Right lobe of liver (tissue), 4 donors: ENCODE results near the gene FBXO2.

ENCODE experiments used
- POLR2A ChIP-seq: fragments of 450-650 bp; IDR thresholded peaks from one replicate; pipeline ENCODE4 v1.6.1; 2017; ENCODE audit warnings: antibody characterized with exemption, mild to moderate bottlenecking
- TF ChIP-seq, protein P1 (sequence below), 4 donors: fragments of 200-600 bp in 3 of 4; fragments of 450-650 bp in 1 of 4; IDR thresholded peaks; one replicate each; pipeline versions ENCODE4 v1.5.1 to v1.8.0; 2016 to 2022; ENCODE audit warnings: antibody characterized with exemption in 4 of 4, mild to moderate bottlenecking in 2 of 4
- donor health status: DM: no; HTN: no; CAD: no.
- donor health status: DM: no; HTN: no; CAD: no.
- donor health status: DM: no; HTN: yes; CAD: no.

DNA sequence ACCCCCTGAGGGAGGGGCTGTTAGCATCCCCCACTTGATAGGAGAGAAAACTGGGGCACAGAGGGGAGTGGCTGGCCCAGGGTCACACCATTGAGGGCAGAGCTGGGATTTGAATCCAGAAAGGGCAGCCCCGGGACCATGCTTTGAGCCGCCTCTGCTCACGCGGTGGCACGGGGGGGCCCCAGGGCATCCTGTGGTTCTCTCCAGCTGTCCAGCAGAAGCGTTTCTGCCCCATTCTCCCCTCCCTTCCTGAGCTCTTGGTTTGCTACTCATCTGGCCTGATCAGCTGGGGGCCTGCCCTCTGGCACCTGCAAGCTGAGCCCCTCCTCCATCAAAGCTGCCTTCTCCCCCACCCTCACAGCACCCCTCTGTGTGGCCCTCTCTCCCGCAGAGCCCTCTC, 37.5 kb downstream of the FBXO2 start:
- TF ChIP-seq, protein P1, sequence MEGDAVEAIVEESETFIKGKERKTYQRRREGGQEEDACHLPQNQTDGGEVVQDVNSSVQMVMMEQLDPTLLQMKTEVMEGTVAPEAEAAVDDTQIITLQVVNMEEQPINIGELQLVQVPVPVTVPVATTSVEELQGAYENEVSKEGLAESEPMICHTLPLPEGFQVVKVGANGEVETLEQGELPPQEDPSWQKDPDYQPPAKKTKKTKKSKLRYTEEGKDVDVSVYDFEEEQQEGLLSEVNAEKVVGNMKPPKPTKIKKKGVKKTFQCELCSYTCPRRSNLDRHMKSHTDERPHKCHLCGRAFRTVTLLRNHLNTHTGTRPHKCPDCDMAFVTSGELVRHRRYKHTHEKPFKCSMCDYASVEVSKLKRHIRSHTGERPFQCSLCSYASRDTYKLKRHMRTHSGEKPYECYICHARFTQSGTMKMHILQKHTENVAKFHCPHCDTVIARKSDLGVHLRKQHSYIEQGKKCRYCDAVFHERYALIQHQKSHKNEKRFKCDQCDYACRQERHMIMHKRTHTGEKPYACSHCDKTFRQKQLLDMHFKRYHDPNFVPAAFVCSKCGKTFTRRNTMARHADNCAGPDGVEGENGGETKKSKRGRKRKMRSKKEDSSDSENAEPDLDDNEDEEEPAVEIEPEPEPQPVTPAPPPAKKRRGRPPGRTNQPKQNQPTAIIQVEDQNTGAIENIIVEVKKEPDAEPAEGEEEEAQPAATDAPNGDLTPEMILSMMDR (IDR thresholded peaks at IDR 0.05), result no peak
- no peak for TF ChIP-seq POLR2A
